OCI-LY7 (cell line): ENCODE measurements around the gene GCH1. TPM values are rescaled to one million over a fixed set of nuclear protein-coding genes. Genes with fewer than 3 reads are reported as not detected.

Source experiments
- BruUV-seq: library from RNA; stranded (reverse); fragments of 400-500 nt; replicated peaks from 2 replicates; lab custom pipeline; 2021; lab: Mats Ljungman, UMichigan
- CTCF ChIA-PET: fragments of 300-600 bp; sonication (Branson Sonifier 250); formaldehyde crosslinking; loops from one replicate; lab custom pipeline; 2022; ENCODE audit warnings: antibody characterized with exemption; ENCODE audit not compliant: unreplicated experiment; lab: Charles Lee
- POLR2A ChIA-PET: fragments of 300-600 bp; sonication (Branson Sonifier 250); formaldehyde crosslinking; loops from one replicate; lab custom pipeline; 2022; ENCODE audit warnings: antibody characterized with exemption; lab: Charles Lee
- DNase-seq: peaks from one replicate; pipeline ENCODE4 v3.0.0-alpha.2; 2015; ENCODE audit warnings: low spot score
- H2AFZ ChIP-seq: fragments of 200-600 bp; sonication (generic), shearing (Covaris generic); 2 replicates; pipeline ENCODE4 v1.6.1; 2014; ENCODE audit warnings: mild to moderate bottlenecking, antibody characterized with exemption, low read length, moderate library complexity
- H3K27ac ChIP-seq: fragments of 200-600 bp; sonication (generic); 2 replicates; pipeline ENCODE4 v1.5.1; 2014; ENCODE audit warnings: mixed run types, low read depth, mild to moderate bottlenecking, moderate library complexity, low read length, inconsistent platforms; ENCODE audit not compliant: poor library complexity, severe bottlenecking
- H3K36me3 ChIP-seq: fragments of 200-600 bp; sonication (generic); 2 replicates; pipeline ENCODE4 v1.6.1; 2014; ENCODE audit warnings: mild to moderate bottlenecking, antibody characterized with exemption, low read length, moderate library complexity, mixed read lengths; ENCODE audit not compliant: insufficient read depth
- H3K4me1 ChIP-seq: fragments of 200-600 bp; sonication (generic); 2 replicates; pipeline ENCODE4 v1.5.1; 2014; ENCODE audit warnings: mild to moderate bottlenecking, low read length; ENCODE audit not compliant: insufficient read depth, poor library complexity, severe bottlenecking
- H3K4me2 ChIP-seq: fragments of 200-600 bp; sonication (generic); 2 replicates; pipeline ENCODE4 v1.6.1; 2014; ENCODE audit warnings: mild to moderate bottlenecking, low read length
- H3K4me3 ChIP-seq: fragments of 200-600 bp; sonication (generic); 2 replicates; pipeline ENCODE4 v1.5.1; 2014; ENCODE audit warnings: mild to moderate bottlenecking, low read depth, low read length; ENCODE audit not compliant: poor library complexity, severe bottlenecking
- H3K79me2 ChIP-seq: fragments of 200-600 bp; sonication (generic); 2 replicates; pipeline ENCODE4 v1.6.1; 2016; ENCODE audit warnings: low read depth, mild to moderate bottlenecking, low read length, moderate library complexity, mixed read lengths; ENCODE audit not compliant: insufficient read depth
- H3K9me2 ChIP-seq: fragments of 200-600 bp; sonication (generic); 2 replicates; pipeline ENCODE4 v1.6.1; 2016; ENCODE audit warnings: mild to moderate bottlenecking, low read length, mixed read lengths; ENCODE audit not compliant: insufficient read depth
- H3K9me3 ChIP-seq: fragments of 200-600 bp; sonication (generic); 2 replicates; pipeline ENCODE4 v1.6.1; 2014; ENCODE audit warnings: mild to moderate bottlenecking, mixed run types, low read length, mixed read lengths
- H4K20me1 ChIP-seq: fragments of 200-600 bp; sonication (generic); 2 replicates; pipeline ENCODE4 v1.6.1; 2014; ENCODE audit warnings: mild to moderate bottlenecking, antibody characterized with exemption, low read length, moderate library complexity, mixed read lengths; ENCODE audit not compliant: insufficient read depth
- EZH2phosphoT487 ChIP-seq: fragments of 200-600 bp; sonication (generic); IDR thresholded peaks from 2 replicates; pipeline ENCODE4 v1.6.1; 2018; ENCODE audit warnings: low read depth, borderline replicate concordance, mild to moderate bottlenecking, mixed run types, antibody characterized with exemption, low read length, moderate library complexity, mixed read lengths
- intact Hi-C: fragments of 100-400 bp; cut with micrococcal nuclease; formaldehyde crosslinking; loops from one replicate; pipeline ENCODE4 v1.10.0; 2022; ENCODE audit not compliant: unreplicated experiment
- total RNA-seq, 2 experiments: library from RNA; depleted of rRNA in 1 of 2; stranded (reverse); fragments of >200 nt in 1 of 2; shearing (Covaris generic) in 1 of 2; gene quantifications; 2 replicates each; pipeline ENCODE4 v1.2.3, GENCODE V29; 2014 to 2022
- TF ChIP-seq, protein P1 (sequence below): fragments of 200-600 bp; sonication (generic); conservative IDR thresholded peaks from 2 replicates; pipeline ENCODE4 v1.5.1; 2014; ENCODE audit warnings: mild to moderate bottlenecking, antibody characterized with exemption, low read length, moderate library complexity, mixed read lengths

The GCH1 gene
- total RNA-seq, 2 experiments from 2014 or later: 14.7 to 22.5 TPM

DNA sequence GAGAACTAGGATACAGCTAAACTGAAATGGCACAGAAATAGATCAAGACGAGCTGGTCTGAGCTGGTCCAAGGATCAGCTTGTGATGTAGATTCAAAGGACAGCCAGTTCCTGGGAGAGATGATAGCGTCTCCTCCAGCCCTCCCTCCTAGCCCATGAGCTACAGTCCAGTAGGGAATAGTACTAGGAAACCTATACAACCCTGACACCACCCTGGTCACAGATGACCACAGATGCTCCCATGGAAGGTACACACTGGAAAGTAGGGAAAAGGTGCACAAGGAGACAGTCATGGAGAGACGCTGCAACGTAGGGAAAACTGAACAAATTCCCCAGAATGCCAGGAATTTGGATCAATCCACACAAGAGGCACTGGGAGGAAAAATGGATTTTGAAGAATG, 6.9 kb downstream of the GCH1 start:
- CTCF ChIA-PET: no interaction called here
- peaks cover 4% of the 10 kb centered on the region for H3K4me1 ChIP-seq
- intact Hi-C loops: no loop called here
- no peaks in the 10 kb centered on the region for H3K9me3 ChIP-seq
- no peak overlapping the region for H3K4me2 ChIP-seq
- H3K36me3 ChIP-seq: no peaks in the 10 kb centered on the region
- no peak overlapping the region for H3K27ac ChIP-seq
- TF ChIP-seq, protein P1, sequence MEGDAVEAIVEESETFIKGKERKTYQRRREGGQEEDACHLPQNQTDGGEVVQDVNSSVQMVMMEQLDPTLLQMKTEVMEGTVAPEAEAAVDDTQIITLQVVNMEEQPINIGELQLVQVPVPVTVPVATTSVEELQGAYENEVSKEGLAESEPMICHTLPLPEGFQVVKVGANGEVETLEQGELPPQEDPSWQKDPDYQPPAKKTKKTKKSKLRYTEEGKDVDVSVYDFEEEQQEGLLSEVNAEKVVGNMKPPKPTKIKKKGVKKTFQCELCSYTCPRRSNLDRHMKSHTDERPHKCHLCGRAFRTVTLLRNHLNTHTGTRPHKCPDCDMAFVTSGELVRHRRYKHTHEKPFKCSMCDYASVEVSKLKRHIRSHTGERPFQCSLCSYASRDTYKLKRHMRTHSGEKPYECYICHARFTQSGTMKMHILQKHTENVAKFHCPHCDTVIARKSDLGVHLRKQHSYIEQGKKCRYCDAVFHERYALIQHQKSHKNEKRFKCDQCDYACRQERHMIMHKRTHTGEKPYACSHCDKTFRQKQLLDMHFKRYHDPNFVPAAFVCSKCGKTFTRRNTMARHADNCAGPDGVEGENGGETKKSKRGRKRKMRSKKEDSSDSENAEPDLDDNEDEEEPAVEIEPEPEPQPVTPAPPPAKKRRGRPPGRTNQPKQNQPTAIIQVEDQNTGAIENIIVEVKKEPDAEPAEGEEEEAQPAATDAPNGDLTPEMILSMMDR: no peak
- TF ChIP-seq EZH2phosphoT487: no peak
- no peaks in the 10 kb centered on the region for H3K9me2 ChIP-seq
- no peaks in the 10 kb centered on the region for H3K79me2 ChIP-seq
- H3K4me3 ChIP-seq: no peak overlapping the region
- no peak overlapping the region for H2AFZ ChIP-seq
- 0 out of 2 replicates have a peak, but pooled peaks cover 3% of the 10 kb centered on the region for H4K20me1 ChIP-seq
- no peak for DNase-seq
- POLR2A ChIA-PET: no interaction called here
- BruUV-seq: no TSS peak

DNA sequence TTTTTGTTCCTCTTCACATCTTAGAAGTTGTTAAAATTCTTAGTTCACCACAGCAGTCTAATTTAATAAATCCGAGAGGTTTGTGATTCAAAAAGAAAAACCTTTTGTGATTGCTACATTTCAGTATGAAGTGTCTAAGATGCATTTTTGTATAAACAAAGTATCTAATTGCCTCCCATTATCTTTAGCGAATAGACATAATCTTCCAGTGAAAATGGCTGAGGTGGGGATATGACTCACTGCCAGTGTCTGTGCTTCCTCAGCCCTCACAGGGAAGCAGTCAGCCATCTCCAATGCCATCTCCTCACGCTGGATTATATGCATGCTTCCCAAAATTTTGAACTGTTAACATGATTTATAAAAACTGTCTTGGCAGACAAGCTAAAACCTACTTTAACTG, 7.6 kb downstream of the GCH1 start:
- Histone ChIP-seq H3K4me3 (no peak overlapping the region), H3K79me2 (no peaks in the 10 kb centered on the region), H3K9me2 (no peaks in the 10 kb centered on the region), H3K4me2 (no peak overlapping the region), H3K4me1 (no peaks in the 10 kb centered on the region), H3K27ac (no peak overlapping the region), H3K36me3 (no peaks in the 10 kb centered on the region), H3K9me3 (no peaks in the 10 kb centered on the region), H4K20me1 (0 out of 2 replicates have a peak, but pooled peaks cover 3% of the 10 kb centered on the region), H2AFZ (no peak overlapping the region)
- ChIA-PET CTCF (no interaction called here), POLR2A (interaction anchor here (0.8 kb wide), 1 partner anchor 18 kb away, joined by 3 read pairs; no protein-coding TSS in a partner anchor)
- BruUV-seq: no TSS peak
- no peak for DNase-seq
- no peak for TF ChIP-seq EZH2phosphoT487
- TF ChIP-seq, protein P1: no peak
- intact Hi-C loops: no loop called here

DNA sequence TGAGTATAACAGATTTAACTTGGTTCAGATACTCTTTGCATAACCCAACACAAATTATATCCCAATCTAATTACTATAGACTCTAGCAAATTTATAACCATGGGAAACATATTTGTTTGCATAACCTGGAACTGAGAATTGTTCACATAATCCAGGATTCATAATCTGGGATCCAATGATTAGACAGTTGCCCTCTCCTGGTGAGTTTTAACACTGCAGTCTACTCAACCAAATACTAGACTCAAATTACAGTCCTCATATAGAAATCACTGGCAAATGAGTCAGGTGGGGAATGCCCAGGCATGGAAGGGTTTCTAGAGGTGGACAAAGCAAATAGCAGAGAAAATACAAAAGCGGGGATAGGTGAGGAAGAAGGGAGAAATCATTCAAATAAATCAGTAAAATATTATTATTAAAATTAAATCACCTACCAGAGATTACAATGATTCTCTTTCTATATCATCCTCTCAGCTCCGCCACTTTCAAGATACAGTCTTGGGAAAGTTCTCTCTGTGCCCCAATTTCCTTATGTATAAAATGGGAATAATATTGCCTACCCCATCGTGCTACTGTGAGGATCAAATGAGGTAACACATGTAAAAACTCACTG, 9.4 kb downstream of the GCH1 start:
- CTCF ChIA-PET: no interaction called here
- no peak overlapping the region for H3K4me2 ChIP-seq

More for the DNA sequence above, 9.4 kb downstream of the GCH1 start:
- H2AFZ ChIP-seq: no peak overlapping the region
- TF ChIP-seq, protein P1: peak; percentile 91
- TF ChIP-seq EZH2phosphoT487: no peak
- H3K79me2 ChIP-seq: no peaks in the 10 kb centered on the region
- no peaks in the 10 kb centered on the region for H3K36me3 ChIP-seq
- H3K9me3 ChIP-seq: no peaks in the 10 kb centered on the region
- intact Hi-C loops: no loop called here
- BruUV-seq: no TSS peak
- H3K9me2 ChIP-seq: no peaks in the 10 kb centered on the region
- 0 out of 2 replicates have a peak, but pooled peaks cover 3% of the 10 kb centered on the region for H4K20me1 ChIP-seq
- POLR2A ChIA-PET: no interaction called here
- no peak overlapping the region for H3K4me3 ChIP-seq
- H3K27ac ChIP-seq: no peak overlapping the region
- peak; percentile 49 for DNase-seq
- no peaks in the 10 kb centered on the region for H3K4me1 ChIP-seq
